22Rv1 (cell line): ENCODE measurements around the gene BCL3.

Experiments used
- H3K27ac ChIP-seq: fragments of 450-650 bp; 2 replicates; pipeline ENCODE4 v1.5.1; 2017
- CTCF ChIP-seq: fragments of 450-650 bp; IDR thresholded peaks from 2 replicates; pipeline ENCODE4 v1.5.1; 2017; ENCODE audit warnings: mild to moderate bottlenecking
- ZFX ChIP-seq: fragments of 450-650 bp; IDR thresholded peaks from 2 replicates; pipeline ENCODE4 v1.6.1; 2017; ENCODE audit warnings: antibody characterized with exemption, borderline replicate concordance

BCL3 gene

DNA sequence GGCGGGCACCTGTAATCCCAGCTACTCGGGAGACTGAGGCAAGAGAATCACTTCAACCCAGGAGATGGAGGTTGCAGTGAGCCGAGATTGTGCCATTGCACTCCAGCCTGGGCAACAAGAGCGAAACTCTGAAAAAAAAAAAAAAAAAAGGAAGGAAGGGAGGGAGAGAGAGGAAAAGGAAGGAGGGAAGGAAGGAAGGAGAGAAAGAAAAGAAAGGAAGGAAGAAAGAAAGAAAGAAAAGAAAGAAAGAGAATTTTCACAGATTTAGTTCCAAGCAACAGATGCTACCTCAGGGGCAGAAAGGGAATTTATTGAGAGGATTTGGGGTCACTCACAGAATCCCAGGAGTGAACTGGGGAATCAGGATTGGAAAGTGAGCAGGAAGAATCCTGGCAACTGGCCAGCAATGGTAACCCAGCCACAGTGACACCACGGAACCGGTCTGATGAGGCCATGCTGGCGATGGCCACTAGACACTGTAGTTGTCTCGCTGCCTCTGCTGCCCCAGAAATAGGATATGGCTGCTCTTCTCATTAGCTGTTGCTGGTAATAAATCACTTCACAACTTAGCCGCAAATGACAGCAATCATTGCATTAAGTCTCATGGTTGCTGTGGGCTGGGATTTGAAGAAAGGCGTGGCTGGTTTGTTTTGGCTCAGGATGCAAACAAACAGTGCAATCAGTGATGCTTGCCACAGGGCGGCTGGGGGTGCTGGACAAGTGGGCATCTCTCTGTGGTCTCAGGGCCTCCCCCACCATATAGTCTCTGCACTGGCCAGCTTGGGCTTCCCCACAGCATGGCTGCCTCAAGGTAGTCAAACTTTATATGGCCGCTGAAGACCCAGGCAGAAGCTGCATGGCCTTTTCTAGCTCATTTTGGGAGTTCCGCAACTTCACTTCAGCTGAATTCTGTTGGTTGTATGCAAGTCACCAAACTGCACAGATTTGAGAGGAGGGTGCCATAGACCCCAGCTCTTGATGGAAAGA lies 55.2 kb downstream of the BCL3 start:
- H3K27ac ChIP-seq, result peak overlapping the region; percentile 55

DNA sequence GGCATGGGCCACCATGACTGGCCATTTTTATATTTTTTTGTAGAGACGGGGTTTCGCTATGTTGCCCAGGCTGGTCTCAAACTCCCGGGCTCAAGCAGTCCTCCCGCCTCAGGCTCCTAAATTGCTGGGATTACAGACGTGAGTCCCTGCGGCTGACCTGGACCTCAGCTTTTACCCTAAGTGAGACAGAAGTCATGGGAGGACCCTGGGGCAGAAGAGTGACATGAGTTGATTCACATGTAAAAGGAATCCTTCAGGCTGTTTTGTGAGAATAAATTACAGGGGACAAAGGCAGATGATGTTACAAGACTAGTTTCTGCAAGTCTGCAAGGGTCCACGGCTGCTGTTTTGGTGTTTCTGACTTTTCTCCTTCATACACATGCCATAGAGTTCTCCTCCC lies 57.8 kb downstream of the BCL3 start:
- TF ChIP-seq ZFX (no peak), CTCF (no peak)
- H3K27ac ChIP-seq, result peak overlapping the region; percentile 83

More for the DNA sequence above, 55.2 kb downstream of the BCL3 start:
- TF ChIP-seq CTCF (no peak), ZFX (no peak)

- H3K27ac ChIP-seq, result peak overlapping the region; percentile 83
- TF ChIP-seq ZFX (no peak), CTCF (no peak)
Measured at GRCh38 chr19:44807162-44807561, 58.7 kb downstream of the BCL3 start.

DNA sequence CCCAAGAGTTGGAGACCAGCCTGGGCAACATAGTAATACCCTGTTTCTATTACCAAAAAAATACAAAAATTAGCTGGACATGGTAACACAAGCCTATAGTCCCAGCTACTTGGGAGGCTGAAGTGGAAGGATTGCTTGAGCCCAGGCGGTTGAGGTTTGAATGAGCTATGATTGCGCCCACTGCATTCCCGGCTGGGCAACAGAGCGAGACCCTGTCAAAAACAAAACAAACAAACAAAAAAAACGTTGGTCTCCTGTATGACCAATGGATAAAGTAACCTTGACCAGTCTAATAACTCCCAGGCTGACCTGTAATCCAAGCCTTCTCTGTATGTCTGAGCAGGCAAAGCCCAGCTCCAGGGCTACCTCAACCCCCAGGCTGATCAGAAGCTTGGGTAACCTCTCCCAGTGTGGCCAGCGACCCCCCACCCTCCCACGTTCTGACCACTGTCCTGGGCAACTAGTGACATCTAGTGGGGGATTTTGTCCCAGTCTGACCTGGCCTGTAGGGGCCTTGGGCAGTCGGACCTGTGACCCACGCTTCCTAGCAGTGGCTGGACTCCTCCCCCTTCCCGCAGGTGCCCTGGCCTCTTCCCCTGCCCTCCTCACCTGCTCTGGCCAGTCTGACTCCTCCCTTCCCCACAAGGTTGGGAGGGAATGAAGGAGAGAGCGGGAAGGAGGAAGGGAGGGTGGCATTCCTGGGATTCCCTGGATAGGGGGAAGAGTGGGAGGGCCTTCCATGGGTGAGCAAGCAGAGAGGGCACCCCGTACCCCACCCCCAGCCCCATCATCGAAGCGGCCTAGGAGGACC lies 59.3 kb downstream of the BCL3 start:
- no peak for TF ChIP-seq ZFX
- TF ChIP-seq CTCF, result peak; percentile 68
- H3K27ac ChIP-seq, result peak overlapping the region; percentile 83

GRCh38 chr19:44808463-44809371 lies 60.2 kb downstream of the BCL3 start, which contains the start of gene BCAM:
BCAM (plus strand) TSS chr19:44809103; CDS start chr19:44809125, 22 bp downstream.
- peak within 1 kb of the TSS; percentile 83 for H3K27ac ChIP-seq
- TF ChIP-seq ZFX, result no peak
- no peak for TF ChIP-seq CTCF
